CD4-positive, alpha-beta T cell treated with Interleukin-17A for 1 hour (primary cell): ENCODE data around the gene IGSF9B.

Experiments used
- DNase-seq: peaks from one replicate; pipeline ENCODE4 v3.0.0-alpha.2; 2020

IGSF9B gene

DNA sequence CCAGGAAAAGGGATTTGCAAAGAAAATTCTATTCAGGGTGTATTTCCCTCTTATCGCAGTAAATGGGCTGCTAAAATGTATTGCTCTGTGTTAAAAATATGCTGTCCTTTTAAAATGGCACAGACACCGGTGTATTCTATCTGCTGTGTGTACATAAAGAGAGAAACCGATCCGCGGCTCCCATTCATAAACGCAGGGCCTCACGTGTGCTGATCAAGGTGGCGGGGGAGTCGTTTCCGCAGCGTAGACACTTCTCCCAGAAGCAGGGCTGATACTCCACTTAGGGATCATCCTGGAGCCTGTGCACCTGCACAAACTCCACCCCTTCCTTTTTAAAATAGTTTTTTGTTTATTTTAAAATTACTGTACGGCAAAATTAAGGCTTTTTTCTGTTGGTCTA is 26.1 kb upstream of the IGSF9B start:
- no peak for DNase-seq

DNA sequence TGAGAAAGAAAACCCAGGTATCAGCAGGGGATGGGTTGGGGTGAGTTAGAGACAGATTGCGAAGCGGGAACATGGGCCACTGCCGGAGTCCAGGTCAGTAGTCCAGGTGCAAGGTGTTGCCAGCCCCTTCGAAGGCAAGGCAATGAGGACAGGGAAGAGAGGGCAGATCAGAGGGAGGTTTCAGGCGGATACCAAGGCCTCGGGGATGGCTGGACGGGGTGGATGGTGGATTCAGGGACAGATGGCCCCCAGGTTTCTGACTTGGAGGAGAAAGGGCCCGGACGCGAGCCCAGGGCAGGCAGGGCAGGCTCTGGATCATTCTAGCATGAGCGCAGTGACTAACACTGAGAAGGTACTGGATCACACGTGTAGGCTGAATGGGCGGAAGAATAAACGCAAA is 25.4 kb upstream of the IGSF9B start:
- no peak for DNase-seq

DNA sequence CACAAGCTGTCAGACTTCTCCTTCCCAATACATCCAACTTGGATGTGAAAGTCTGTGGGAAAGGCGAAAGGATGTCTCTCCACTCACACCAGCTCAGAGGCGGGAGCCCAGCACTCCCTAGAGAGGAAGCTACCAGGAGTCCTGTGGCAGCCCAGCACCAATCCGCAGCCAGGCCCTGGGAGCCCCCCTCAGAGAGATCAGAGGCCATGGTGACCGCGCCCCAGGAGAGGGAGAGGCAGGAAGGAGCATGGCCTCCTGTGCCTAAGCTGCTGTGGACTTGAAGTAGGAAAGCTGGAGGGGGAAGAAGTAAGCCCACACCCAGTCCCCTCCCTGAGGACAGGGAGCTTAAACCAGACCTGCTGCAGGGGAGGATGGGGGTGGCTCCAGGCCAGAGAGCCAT is 24.4 kb upstream of the IGSF9B start:
- DNase-seq: no peak

DNA sequence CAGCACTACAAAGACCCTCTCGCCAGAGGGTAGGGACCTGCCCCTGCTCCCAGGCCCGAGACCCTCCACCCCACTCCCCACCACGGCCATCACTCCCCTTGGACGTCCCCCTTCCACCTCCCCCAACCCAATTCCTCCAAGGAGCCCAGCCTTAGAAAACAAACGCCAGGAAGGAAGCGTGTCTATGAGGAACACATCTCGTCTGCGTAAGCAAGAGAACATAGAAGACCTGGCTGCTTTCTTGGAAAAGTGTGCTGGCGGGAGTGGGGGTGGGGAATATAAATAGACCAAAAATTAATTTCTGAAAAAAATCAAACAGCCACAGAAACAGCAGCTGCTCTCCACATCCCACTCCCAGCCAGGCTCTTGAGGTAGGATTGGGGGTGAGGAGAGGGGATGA is 23.9 kb upstream of the IGSF9B start:
- DNase-seq: no peak

DNA sequence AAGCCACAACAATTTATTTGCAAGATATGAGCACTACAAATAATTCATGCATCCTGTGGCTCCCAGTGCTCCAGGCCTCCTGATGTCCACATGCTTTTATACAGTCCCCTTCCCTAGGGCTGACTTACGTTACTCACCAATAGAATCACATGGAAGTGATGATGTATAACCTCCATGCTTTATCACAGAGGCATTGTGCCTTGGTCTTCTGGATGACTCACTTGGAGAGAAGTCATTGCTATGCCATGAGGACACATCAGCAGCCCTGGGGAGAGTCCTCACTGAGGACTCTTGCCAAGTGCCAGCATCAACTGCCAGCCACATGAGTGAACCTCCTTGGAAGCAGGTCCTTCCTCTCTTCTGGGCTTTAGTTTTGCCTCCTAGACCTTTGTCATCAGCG is 22.0 kb upstream of the IGSF9B start:
- DNase-seq: no peak

DNA sequence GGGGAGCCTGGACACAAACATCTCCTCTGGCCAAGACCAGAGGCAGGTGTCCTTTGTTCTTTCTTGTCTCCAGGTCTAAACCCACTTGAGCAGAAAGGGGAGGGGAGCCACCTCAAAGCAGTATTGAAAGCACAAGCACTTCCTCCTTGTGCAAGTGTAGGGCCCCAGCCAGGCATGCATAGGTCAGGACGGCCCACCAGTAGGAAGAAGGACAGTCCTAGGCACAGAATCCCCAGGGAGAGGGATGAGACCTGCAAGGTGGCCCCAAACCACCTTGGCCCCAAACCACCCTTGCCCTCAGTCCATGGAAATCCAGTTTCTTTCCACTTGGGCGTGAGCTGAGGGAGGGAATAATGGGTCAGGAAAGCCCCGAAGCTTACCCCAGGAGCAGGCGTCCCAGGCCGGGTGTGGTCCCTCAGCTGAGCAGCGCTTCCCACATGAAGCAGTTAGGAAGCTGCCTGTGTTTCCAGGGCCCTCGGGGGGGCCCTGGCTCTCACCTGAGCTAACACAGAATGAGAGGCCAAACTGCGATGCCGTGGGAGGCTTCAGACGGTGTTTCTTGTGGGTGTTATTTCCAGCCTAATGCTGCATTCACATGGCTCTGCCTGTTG is 20.4 kb upstream of the IGSF9B start:
- DNase-seq: no peak

DNA sequence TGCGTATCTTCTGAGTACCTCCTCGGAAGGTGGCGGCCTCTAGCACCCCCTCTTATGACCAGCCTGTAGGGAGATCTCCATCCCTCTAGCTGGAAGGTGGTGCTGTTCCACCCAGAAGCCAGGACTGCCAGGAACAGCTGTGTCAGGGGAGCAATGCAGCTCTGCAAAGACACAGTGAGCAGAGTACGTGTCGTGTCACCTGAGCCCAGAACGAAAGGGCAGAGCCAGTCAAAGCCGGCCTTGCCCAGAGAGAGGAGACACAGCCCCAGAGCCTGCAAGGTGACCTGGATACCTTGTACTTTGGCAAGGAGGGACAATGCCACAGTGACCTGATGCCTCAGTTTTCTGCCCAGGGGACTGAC is 18.7 kb upstream of the IGSF9B start:
- DNase-seq: no peak

DNA sequence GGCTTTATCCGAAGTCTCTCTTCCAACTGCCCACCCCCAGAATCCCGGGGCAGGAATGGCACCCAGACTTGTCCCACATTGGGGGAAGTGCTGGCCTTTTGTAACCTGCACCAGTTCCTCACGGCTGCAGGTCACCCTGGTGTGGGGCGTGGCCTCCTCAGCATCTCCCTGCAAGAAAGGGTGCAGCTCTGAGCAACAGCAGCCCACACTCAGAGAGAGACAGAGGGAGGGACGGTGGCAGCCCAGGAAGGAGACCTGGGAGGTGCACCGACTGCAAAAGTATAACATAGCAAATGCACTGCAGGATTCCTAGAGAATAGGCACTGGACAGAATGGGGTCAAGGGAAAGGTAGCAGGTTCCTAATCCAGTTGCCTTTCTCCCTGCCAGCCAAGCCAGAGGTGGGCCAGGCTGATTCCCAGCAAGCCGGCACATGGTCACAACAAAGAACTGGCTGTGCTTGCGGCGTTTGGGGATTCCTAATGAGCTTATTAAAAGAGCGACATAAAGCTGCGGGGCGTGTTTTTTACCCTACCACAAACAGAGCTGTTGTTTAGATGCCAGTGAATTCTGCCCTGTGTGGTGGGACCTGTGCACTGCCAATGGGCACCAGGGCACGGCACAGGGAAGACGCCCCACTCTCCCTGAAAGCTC is 18.2 kb upstream of the IGSF9B start:
- no peak for DNase-seq

DNA sequence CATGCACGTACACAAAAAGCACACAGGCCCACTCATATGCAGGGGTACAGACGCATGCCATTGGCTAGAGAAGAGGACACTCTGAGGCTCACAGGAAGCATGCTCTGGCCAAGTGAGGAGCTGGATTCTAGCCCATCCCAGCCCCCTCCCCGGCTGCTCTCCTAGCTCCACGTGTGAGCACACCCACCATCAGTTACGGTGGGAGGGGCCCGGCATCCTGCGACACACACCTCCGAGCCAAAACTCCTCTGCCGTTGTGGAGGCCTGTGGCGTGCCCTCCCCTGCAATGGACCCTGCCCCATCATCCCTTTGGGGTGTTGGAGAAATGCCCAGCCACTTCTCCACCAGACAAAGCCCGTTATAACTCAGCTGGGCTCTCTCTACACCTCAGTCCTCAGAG is 15.1 kb upstream of the IGSF9B start:
- no peak for DNase-seq

DNA sequence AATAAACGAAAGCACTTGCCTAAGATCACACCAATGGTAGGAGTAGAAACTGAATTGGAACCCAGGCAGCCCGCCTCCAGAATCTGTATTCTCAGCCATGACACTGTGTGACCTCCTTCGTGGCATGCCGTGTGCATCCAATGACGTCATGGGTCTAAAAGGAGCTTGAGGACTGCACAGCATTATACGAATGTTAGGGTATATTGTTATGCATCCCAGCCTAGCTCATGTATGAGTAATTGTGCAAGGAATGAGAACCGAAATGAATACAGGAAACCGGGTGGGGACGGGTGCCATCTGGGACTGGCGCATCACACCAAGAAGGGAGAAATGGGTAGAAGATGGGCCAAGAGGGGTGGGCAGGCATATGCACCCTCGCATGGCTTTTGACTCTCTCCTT is 12.3 kb upstream of the IGSF9B start:
- DNase-seq: no peak

DNA sequence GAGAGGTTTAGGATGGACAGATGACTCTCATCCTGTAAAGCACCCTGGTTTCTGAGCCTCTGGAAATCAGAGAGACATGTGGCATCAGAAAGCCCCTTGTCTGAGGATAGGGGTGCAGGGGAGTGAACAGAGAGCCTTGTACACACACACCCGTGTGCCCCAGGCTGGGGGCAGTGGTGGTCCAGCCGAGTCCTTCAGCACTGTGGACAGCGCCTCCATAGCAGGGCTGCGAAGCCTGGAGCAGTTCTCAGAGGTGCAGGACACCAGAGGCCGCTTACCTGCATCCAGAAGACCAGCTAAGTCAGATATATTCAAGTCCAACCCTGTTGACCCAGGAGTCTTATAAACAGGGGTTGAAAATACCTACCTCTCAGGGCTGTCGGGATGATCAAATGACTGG is 11.5 kb upstream of the IGSF9B start:
- DNase-seq: no peak

DNA sequence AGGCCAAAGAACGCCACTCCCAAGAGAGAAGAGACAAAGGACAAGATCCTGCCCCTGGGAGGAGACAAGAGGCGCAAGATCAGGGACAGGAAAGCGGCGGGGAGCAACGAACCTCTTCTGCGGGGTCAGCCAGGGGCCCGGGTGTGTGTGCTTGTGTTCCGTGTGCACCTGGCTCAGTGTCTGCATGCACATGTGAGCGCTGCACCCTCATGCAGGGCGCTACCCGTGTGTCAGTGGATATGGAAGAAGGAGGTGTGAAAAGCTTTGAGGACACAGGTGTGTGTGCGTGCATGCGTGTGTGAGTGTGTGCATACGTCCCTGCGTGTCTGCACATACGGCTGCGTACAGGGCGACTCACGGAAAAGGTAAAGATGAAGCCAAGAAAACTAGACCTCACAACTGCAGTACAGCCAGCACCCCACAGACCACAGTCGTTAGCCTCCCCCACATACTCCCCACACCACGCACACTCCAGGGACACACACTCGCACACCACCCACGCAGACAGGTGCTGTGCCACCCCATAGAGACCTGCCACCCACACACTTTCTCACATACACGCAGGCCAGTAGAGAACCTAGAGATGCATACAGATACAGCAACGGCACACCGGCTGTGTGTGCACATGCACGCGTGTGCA is 11.0 kb upstream of the IGSF9B start:
- DNase-seq: no peak

DNA sequence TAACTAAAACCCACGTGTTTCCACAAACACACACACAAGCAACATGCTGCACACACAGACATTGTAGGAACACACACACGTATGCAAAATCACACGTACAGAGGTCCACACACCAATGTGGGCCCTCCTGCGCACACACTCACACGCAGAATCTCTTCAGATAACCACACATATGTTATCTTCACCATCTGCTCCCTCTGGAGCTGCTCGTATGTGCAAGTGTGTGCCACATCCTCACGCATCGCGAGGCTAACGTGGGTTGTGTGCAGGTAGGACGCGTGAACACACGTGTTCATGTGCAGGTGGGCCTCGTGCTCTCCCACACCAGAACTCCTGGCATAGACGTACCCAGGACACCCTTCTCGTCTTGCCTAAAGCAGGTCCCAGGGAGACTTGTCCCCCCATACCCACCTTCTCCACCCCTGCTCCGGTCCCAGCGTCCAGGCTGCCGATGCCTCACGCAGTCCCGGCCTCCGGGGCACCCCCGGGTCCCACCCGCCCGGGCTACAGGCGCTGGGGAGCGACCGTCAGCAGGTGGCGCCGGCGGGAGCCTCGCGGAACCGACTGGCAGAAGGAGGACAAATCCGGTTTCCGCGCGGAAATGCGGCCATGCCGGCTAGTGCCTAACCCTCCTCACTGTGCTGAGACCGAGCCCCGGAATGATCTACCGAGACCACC is 10.3 kb upstream of the IGSF9B start:
- peak; percentile 62 for DNase-seq

DNA sequence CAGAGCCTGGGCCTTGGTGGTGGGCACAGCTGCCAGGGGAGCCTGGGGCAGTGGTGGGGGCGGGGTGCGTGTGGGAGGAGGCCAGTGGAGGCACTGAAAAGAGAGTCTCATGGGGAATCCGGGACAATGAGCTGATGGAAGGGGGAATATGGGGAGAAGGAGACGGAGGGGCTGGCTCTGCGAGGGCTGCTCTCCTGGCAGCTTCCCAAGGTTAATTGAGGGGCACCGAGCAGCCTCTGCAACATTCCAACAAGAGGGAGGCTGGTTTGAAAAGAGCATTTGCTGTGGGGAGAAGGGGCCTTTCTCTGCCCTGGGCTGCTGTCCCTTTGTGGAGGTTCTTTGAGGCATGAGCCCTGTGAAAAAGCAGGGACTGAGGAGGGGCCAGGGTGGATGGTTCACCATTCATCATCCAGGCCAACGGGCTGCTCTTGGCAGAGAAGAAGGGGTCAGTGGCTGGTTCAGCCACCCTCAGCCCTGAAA is 9.4 kb upstream of the IGSF9B start:
- DNase-seq: no peak

DNA sequence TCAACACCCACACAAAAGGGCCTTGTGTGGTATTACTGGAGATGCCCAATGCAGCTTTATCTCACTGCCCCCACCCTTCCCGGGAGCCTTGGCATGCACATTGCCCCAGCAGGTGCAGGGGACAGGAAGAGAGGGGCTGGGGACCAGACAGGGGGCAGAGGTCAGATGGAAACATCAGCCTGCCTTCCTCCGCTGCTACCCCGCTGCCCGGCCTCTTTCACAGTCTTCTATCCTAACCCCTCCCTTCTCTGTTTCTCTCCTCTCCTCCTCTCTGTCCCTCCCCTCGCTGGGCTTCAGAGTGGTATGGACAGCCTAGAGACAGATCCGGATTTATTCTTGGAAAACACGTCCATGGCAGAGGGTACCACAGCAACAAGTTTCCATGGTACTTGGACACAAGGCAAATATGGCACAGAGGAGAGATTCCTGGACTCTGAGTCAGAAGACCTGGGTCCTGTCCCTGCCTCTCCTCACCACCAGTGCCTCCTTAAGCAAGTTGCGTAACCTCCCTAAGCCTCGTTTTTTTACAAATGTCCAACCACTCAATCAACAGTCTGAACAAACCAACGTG is 8.3 kb upstream of the IGSF9B start:
- no peak for DNase-seq

DNA sequence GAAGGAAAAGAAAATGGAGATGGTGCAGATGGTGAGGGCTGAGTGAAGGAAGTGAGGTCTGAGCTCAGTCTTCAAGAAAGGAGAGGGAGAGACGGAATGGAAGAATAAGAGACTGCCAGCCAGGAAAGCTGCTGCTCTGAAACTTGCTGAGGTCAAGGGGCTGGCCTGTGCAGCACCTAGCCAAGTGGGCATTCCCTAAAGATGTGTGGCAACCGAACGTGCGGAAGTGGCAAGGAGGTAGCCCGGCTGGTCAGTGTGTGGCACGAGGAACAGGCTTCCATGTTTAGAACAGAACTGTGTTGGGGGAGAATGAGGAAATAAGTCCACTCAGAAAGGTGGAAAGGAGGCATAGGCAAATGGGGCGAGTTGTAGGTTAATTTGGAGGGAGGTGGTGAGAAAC is 7.6 kb upstream of the IGSF9B start:
- DNase-seq: no peak

DNA sequence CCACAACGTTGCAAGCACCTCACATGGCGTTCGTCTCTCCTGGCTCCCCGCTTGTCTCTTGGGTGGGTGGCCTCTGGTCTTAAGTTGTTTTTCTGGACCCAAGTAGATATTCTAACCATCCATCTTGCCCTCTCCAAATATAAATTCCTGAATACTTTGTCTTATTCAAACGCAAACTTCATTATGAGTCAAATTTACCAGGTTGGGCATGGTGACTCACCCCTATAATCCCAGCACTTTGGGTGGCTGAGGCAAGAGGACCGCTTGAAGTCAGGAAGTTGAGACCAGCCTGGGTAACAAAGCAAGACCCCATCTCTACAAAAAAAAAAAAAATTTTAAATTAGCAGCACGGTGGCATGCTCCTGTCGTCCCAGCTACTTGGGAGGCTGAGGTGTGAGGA is 5.1 kb upstream of the IGSF9B start:
- no peak for DNase-seq

DNA sequence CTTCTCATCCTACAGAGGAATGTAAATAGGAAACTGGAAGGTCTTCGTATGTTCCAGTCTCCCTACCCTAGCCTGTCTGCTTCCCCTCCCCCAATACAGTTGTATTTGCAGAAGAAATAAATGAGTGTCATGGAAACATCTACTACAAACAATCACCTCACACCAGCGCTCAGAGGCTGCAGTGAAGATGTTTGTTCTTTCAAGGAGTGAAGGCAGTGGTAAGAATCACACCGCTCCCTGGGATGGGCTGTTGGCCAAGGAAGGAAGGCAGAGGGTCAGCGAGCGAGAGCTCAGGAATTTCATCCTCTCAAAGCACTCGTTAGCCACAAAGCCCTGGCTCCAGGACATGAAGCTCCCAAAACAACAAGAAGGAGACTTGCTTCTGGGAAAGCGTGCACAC is 1.1 kb upstream of the IGSF9B start:
- no peak for DNase-seq

DNA sequence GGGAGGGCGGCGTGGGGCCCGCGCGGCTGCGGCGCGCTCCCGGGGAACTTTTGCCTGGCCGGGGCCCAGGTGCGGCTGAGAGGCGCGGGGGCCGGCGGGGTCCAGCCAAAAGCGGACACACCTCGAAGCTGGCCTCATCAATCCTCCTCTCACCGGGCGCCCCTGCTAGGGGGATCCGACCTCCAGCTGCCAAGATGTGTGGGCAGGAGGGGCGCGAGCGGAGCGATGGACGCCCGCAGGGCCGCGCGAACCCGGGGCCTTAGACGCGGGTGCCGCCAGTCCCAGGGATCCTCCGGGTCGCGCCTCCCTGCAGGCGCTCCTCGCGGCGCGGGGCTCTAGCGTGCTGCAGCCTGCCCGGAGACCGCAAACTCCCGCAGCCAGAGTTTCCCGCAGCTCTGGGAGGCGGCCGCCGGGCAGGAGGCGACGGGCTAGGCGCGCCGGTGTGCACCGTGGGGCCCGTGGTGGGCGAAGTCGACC is 785 bp downstream of the IGSF9B start:
- no peak for DNase-seq

DNA sequence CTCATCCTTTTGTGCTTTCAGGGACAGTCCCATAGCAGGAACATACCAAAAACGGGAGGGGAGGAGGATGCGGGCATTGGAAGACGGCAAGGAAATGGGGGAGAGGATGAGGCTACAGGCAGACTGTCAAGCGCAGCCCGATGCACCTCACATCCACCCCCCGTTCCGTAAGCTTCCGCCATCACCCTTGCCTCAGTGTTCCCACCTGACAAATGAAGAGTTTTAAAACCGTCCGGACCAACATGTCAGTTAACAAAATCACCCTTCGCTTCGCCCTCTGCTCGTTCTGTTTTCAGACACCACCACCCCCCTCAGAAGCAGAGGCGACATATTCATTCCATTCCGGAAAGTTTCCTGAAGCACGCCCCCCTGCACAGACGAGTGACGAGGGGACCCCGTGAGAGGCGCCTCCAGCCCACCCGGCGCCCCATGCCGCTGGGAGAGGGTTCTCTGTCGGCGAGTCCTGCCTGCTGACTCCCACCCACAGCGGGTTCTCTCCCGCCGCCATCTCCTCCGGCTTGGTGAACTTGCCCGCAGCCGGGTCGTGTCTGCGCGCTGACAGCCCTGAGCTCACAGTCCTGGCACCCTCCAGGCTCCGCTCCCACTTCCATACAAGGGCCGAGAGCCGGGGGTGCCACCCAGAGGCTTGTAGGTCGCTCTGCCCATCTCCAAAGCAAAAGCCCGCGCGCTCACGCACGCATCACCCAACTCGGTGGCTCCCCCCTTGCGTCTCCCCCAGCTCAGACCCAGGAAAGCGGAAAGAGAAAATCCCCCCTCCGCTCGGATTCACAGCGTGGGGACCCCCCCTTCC is 1.5 kb downstream of the IGSF9B start:
- peak; percentile 39 for DNase-seq

DNA sequence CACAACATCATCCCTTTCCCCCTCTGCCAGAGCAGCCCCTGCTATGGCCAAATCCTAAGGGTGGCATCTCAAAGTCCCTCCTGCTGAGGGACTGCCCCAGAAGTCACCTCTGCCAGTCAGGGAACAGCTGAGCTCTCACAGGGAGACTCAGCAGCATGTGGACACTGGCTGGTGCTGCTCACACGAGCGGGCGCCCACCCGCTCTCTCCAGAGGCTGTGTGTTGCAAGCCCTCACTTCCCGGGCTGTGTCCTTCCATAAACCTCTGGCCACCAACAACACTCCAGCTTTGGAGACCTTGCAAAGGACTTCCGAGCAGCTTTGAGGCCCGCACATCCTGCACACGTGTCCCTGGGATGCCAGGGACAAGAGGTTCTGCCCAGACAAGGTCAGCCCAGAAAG is 2.8 kb downstream of the IGSF9B start:
- DNase-seq: no peak

DNA sequence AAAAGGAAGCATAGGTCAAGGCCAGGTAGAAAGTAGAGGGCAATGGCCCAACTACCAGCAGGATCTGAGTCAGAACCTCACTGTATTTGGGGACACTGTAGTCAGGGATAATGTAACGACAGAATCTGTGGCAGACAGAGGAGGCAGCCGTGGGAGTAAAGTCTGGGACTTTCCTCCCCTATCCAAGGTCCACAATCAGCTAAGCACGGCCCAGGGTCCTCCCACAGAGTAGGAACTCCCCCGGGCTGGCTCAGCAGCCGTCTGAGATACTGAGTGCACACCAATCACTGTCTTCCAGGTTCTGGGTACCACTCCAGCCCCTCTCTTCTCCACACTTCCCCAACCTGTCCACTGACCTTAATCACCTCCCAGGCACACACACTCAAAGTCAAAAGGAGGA is 3.2 kb downstream of the IGSF9B start:
- no peak for DNase-seq
